Middle frontal gyrus (tissue), 1 donor: Measurements from ENCODE around the gene MACROH2A1.
"Not testable (repeated sequence)": the region's sequence is repeated elsewhere in the genome, so short reads cannot be mapped to it uniquely, and the experiment has no call there.

Source experiments
- DNase-seq: peaks from one replicate; pipeline ENCODE4 v3.0.0-alpha.2; 2015; ENCODE audit warnings: low spot score; ENCODE audit errors: extremely low spot score

Gene MACROH2A1

DNA sequence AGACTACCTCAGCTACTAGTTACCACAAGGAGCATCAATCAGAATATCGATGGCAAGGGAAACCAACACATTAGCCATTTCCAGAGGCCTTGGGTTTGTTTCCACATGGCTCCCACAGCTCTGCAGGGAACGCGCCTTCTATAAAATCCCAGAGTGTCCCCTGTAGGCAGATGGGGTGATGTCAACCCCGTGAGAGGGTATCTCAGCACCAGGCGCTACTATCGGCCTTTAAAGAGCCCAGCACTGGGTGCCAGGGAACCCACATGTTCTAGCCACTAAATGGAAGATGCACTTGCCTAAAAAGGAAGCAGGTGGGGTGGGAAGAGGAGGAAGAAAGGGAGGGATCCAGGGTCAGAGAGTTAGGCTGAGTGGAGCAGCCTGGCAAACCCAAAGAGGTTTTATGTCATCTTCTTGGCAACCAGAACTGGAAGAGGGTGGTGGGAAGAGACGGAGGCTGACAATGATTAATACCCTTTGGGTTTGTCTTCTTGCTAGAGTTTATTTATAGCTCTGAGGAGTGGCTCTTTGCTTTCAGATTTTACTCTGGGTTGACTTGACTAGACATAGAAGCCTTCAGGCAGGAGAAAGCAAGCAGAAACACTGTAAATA lies 19.9 kb downstream of the MACROH2A1 start:
- DNase-seq = no peak

DNA sequence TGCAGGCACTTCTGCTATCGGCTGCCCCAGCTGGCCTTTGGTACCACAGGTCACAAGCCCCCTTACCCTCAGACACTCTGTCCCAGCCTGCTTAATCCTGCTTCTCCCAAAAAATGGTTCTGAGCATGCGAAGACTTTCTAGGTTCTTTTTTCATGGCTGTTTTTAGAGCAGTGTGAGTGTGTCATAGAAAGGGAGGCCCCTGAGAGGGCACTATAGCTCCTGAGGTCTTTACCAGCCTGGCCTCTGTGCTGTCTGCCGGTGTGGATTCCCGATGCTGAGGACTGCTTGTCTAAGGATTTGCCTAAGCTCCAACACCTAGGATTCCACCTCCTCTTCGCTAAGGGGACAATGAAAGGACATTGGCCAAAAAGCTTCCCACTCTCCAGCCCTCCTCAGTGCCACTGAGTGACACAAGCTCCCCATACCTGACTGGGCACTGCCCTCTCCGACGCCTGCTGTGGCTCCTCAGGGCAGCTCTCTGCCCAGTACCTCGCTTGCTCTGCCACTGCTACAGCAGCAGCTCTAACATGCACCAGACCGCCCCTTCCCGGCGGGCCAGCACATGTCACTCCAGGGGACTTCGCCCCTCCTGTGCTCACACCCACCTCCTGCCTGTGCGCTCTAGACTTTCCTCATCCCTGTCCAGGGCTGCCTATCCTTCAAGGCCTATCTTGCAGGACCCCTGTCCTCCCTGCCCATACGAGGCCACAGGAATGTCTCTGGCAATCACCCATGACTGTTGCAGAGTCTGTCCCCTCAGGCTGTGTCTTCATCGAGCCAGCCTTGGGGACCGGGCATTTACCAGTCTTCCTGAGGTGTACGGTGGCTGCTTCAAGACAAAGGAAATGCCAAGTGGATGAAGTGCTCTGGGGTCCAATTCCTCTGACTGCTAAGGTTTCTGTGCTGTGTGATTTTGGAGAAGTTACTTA lies 21.0 kb downstream of the MACROH2A1 start:
- DNase-seq = no peak

- DNase-seq = no peak
Measured at GRCh38 chr5:135376961-135377624, 21.9 kb downstream of the MACROH2A1 start.

DNA sequence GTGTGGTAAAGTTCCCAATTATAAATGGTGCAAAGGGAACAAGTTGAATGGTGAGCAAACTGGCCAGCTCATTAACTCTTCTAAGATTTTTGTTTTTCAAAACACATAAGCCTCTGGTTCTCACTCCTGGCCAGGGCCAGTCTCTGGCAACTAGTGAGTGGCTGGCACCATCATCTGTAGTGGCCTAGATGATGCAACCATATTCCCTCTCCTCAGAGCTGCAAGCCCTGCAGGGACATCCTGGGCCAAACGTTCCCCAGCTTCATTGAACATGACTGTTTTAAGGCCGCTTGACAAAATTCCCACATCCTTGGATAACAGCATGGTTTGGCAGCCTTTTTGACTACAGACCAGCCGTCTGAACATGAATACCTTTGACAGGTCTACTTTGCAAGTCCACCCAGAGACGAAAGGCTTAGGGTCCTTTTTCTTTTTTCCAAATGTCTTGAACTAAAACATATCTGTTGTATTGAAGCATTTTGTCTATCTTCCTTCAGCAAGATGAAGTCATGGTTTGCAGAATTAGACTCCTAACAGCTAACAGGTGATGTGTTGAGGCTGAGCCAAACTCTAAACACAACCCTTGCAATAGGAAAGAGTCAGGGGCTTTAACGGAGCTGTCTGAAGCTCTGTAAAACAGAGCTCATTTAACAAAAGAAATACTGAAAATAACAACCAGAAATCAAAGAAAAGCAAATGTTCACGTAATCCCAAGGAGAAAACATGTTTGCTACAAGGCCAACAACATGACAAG lies 23.8 kb downstream of the MACROH2A1 start:
- no peak for DNase-seq

DNA sequence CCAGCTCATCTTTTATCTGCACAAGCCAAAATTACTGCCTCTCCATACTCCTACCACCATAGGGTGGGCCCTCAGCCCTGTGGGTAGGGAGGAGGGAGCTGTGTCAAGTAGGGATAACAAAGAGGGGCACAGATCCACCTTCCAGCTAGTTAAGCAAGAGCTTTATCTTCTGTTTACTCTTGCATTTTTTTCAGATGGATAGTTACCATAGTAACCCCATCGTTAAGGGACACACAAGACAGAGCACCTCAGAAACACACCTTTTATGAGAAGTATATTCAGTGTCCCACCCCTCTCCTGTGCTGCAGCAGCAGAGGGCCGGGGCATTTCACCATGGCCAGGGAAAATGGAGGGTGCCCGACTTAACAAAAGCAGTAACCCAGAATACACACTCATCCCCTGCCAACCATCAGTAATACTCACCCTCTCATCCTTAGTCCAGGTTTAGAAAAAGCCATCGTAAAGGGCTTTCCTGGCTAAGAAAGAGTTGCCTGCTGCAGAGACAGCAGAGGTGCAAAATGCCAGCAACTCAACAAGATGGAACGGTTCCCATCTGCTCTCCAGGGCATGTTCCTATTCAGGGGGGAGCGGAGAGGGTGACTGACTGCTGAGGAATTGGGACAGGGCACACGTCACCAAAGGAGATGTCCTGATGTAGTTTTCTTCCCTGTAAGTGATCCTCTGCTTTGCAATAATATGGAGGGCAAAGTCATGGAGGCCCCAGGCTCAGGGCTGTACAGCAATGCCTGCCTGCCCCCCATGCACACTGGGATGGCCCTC lies 25.1 kb downstream of the MACROH2A1 start:
- no peak for DNase-seq

GRCh38 chr5:135372654-135373381 lies 26.2 kb downstream of the MACROH2A1 start:
- DNase-seq = no peak

GRCh38 chr5:135371622-135372232 lies 27.3 kb downstream of the MACROH2A1 start:
- no peak for DNase-seq

DNA sequence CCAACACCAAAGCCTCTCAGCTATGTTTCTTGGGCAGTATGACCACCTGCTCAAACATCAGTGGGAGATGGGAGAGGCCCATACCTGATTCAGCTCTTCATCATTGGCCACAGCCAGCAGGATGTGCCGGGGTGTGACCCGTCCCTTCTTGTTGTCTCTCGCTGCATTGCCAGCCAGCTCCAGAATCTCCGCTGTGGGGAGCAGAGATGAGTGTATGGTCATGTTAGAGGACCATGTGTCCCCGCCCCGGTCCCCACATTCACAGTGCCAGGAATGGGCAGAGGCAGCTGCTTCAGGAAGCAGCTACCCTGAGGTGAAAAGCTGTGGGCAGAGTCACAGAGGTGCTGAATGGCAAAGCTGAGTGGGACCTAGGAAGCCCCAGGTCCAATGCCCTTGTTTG lies 29.1 kb downstream of the MACROH2A1 start:
- no peak for DNase-seq

DNA sequence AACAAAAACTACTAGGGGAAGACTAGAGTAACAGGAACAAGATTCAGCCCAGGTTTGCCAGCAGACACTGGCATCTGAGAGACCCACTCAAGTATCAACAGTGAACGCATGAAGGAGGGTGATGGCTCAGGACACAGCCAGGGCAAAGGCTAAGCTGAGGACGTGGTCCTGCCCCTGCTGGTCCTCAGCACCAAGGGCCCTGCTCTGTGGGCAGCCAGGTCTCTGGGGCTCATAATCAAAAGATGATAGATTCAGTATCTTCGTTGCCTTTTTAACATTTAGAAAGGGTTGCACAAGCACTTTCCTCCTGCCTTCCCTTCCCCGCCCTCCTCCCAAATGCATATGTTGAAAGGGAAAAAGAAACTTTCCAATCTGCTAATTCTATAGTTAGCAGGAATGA lies 31.5 kb downstream of the MACROH2A1 start:
- DNase-seq = no peak

DNA sequence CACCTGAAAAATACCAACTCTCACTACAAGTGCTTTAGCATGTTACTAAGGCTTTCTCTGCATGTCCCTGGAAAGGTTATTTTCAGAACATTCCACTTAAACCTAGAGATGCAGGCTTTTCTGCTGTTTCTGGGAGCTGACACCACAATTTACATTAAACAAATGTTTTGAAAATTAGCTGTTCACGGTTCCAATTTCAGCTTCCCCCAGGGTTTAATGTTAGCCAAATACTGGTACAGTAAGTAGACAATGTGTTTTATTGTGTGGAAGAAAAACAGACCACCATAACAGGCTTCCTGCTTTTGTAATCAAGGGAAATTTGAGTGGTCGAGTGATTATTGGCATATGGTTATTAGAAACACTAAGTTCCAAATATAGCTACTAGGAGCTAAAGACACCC lies 32.0 kb downstream of the MACROH2A1 start:
- no peak for DNase-seq

GRCh38 chr5:135365281-135365680 lies 33.8 kb downstream of the MACROH2A1 start:
- no peak for DNase-seq

GRCh38 chr5:135364421-135365262 lies 34.4 kb downstream of the MACROH2A1 start:
- no peak for DNase-seq

DNA sequence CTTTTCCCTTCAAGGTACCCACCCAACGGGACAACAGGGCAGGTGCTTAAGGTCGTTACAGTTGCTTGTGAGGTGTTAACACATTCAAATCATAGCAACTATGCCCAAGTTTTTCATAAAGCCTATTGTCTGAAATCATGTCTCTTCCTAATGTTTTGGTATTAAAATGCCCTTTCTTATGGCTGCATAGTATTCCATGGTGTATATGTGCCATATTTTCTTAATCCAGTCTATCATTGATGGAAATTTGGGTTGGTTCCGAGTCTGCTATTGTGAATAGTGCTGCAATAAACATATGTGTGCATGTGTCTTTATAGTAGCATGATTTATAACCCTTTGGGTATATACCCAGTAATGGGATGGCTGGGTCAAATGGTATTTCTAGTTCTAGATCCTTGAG lies 35.7 kb downstream of the MACROH2A1 start:
- not testable (repeated sequence) for DNase-seq

GRCh38 chr5:135362102-135362501 lies 36.9 kb downstream of the MACROH2A1 start:
- no peak for DNase-seq

DNA sequence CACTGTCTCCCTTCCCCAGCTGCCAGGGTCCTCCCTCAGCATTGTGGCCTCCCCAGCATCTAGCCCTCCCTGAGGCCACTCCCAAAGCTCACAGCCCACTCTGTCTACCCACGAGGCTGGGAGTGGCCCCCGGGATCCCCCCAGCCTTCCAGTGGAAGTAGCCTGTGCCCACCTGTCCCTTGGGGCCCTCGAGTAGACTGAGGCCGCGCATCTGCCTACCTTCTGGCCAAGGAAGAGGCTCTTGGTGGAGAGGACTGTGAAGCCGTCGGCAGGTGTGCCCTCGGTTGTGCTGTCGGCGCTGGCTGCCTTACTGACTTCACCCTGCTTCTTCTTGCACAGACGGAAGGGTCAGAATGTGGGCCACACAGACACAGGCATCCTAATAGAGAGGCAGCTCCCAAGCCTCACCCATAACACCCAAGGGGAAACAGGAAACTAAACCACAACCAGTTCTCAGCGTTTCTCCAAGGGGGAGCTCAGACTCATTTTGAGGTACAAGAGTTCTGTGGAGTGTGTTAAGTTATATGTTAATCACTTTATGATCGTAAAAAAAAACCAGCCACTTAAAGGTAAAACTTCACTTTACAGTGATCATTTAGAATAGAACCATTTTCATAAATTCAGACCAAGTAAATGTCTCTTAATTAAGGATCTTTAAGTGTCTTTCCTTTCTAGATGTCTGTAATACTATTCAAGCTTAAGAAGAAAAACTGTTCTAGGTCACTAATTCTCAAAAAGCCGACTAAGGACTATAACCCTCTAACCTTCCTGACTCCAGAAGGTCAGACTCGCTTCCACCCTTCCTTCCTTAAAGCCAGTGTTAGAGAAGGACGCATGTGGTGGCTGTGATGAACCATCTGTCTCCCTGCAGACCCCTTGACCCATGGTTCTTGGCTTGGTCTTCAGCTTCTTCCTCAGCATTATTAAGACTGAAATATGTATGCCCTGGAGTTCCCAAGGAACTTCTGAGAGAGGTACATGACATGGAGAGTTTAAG lies 38.5 kb downstream of the MACROH2A1 start:
- DNase-seq = no peak

GRCh38 chr5:135359374-135360165 lies 39.5 kb downstream of the MACROH2A1 start:
- DNase-seq = no peak

DNA sequence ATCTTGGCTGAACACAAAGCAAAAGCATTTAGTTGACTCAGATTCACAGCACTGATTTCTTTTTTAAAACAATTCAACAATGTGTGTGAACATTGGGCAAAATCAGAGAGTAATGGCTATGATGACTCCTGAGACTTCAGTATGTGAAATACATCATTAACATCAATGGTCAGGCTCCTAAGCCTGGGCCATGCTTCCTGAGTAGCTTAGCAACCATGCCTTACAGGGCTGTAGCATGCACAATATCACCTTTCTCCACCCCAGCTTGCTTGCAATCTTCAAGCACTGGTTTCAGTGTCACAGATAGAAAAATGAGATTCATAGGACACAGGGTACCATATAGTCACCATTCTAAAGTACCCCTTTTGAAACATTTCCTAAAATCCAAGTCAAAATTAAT lies 41.3 kb downstream of the MACROH2A1 start:
- no peak for DNase-seq
